NT2/D1 (cell line): ENCODE results near the gene ZDHHC1.

Source experiments
- SUZ12 ChIP-seq: IDR thresholded peaks from 2 replicates; pipeline ENCODE4 v1.6.1; 2011; ENCODE audit not compliant: insufficient read length, insufficient read depth; ENCODE audit errors: extremely low read depth
- YY1 ChIP-seq: IDR thresholded peaks from 2 replicates; pipeline ENCODE4 v1.6.1; 2011; ENCODE audit not compliant: insufficient read length, insufficient read depth
- ZNF274 ChIP-seq: IDR thresholded peaks from 2 replicates; pipeline ENCODE4 v1.6.1; 2011; ENCODE audit warnings: mild to moderate bottlenecking, low read depth, low read length

DNA sequence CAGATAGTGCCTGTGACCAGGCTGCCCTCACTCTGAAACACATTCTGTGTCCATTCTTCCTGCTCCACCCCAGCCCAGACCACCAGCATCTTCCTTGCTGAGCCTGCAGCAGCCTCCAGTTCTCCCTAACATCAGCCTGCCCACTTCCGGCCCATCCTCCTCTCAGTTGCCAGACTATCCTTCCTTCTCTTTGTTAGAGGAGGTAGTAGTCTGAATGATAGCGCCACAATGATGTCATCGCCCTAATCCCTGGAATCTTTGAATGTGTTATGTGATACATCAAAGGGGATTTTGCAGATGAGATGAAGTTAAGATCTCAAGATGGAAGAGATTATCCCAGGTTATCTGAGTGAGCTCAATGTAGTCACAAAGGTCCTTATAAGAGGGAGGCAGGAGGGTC lies 3.2 kb upstream of the ZDHHC1 start:
- TF ChIP-seq ZNF274 = no peak
- TF ChIP-seq YY1 = no peak
- TF ChIP-seq SUZ12 = no peak
